Suppressor macrophage treated with lipopolysaccharide for 1 hour (primary cell): ENCODE results near the gene SLX1B.
"Not testable (repeated sequence)": the region's sequence is repeated elsewhere in the genome, so short reads cannot be mapped to it uniquely, and the experiment has no call there.

Experiments used
- DNase-seq, 3 donors: peaks; one replicate each; pipeline ENCODE4 v3.0.0-alpha.2; 2020 to 2022

The SLX1B gene

GRCh38 chr16:29454269-29454668, at the start of gene SLX1B, which contains the start of gene BOLA2:
Gene SLX1B (plus strand): TSS chr16:29454533.
Gene BOLA2 (minus strand): TSS chr16:29454351. CDS start chr16:29454253, 98 bp downstream.
- DNase-seq, result not testable (repeated sequence)

GRCh38 chr16:29405249-29405648, 49.1 kb upstream of the SLX1B start:
- DNase-seq, result not testable (repeated sequence)

GRCh38 chr16:29423587-29423986, 30.7 kb upstream of the SLX1B start:
- not testable (repeated sequence) for DNase-seq

GRCh38 chr16:29425390-29425789, 28.9 kb upstream of the SLX1B start:
- DNase-seq, result not testable (repeated sequence)

- not testable (repeated sequence) for DNase-seq
These were observed 579 bp upstream of the SLX1B start for GRCh38 chr16:29453754-29454153.

GRCh38 chr16:29454828-29455227, 495 bp downstream of the SLX1B start:
- DNase-seq, result not testable (repeated sequence)

- DNase-seq, result not testable (repeated sequence)
These were observed 3.3 kb downstream of the SLX1B start for GRCh38 chr16:29457660-29458059.

GRCh38 chr16:29459706-29460646, 5.6 kb downstream of the SLX1B start, which contains the start of gene SULT1A4:
Gene SULT1A4 (plus strand): TSS chr16:29459913. CDS start chr16:29461386, 1,473 bp downstream.
- not testable (repeated sequence) for DNase-seq

- not testable (repeated sequence) for DNase-seq
These were observed 6.3 kb downstream of the SLX1B start for GRCh38 chr16:29460647-29461030.

GRCh38 chr16:29465985-29466824, 11.9 kb downstream of the SLX1B start:
- DNase-seq, result not testable (repeated sequence)

- DNase-seq, result not testable (repeated sequence)
These were observed 12.6 kb downstream of the SLX1B start for GRCh38 chr16:29466904-29467303.

GRCh38 chr16:29467654-29468366, 13.5 kb downstream of the SLX1B start:
- DNase-seq, result not testable (repeated sequence)

GRCh38 chr16:29469660-29470059, 15.3 kb downstream of the SLX1B start:
- not testable (repeated sequence) for DNase-seq

- not testable (repeated sequence) for DNase-seq
These were observed 17.7 kb downstream of the SLX1B start for GRCh38 chr16:29472065-29472464.

- DNase-seq, result not testable (repeated sequence)
These were observed 27.9 kb downstream of the SLX1B start for GRCh38 chr16:29482276-29482675.

GRCh38 chr16:29506308-29506707, 52.0 kb downstream of the SLX1B start, which contains the start of gene NPIPB12:
Gene NPIPB12 (minus strand): TSS chr16:29506408.
- DNase-seq, result not testable (repeated sequence)
